ENCODE measurements around the gene CYP2W1.

Gene CYP2W1

DNA sequence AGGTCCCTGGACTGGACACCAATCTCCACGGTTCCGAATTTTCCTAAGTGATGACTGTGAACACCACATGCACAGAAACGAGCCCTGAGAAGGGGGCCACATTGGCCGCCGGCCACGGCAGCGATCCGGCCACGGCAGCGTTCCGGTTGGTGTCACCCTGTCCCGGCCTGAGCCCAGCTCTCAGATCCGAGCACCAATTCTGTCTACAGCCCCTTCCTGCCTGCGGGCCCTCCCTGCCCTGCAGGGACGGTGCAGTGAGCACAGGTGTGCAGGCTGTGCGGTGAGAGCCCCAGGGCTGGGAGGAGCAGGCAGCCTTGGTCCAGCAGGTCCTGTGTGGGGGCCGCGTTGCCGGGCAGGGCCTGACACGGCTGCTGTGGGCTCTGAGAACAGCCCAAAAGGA is 31.7 kb downstream of the CYP2W1 start:
- no peak for DNase-seq (ENCODE audit: extremely low read depth in 1 of 2, low read depth in 1 of 2)

DNA sequence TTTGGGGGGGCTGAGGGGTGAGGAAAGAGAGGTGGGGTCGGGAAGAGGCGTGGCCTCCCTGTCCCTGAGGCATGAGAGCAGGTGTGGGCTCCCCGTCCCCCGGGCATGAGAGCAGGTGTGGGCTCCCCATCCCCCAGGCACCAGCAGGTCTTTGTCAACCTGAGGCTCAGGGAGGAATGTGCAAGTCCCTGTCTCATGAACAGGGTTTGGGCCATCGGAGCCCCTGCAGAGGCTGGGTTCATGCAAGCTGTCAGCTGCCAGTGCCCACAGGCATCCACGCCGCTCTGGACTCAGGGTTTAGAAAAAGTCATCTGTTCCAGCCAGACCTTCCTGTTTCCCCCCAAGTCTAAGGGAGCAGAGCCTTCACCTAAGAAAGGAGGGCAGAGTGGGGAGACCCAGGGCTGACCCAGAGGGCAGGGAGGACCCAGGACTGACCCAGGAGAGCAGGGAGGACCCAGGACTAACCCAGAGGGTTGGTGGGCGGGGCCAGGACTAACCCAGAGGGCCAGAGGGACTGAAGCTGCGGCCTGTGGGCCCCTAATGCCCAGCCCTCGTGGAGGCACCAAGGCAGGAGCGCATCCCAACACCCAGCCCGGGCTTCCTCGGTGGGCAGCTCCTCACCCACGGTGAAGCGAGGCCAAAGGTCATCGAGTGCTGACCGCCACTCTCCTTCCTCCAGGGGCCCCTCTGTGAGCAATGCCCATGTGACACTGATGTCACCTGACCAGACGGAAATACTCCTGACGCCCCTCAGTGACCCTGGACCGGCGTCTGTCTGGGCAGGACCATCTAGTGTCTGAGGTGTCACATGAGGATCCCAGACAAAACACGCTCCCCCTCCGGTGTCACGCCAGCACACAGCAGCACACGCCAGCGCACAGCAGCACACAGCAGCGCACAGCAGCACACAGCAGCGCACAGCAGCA is 32.5 kb downstream of the CYP2W1 start:
- no peak for DNase-seq (ENCODE audit: extremely low read depth in 1 of 2, low read depth in 1 of 2)

DNA sequence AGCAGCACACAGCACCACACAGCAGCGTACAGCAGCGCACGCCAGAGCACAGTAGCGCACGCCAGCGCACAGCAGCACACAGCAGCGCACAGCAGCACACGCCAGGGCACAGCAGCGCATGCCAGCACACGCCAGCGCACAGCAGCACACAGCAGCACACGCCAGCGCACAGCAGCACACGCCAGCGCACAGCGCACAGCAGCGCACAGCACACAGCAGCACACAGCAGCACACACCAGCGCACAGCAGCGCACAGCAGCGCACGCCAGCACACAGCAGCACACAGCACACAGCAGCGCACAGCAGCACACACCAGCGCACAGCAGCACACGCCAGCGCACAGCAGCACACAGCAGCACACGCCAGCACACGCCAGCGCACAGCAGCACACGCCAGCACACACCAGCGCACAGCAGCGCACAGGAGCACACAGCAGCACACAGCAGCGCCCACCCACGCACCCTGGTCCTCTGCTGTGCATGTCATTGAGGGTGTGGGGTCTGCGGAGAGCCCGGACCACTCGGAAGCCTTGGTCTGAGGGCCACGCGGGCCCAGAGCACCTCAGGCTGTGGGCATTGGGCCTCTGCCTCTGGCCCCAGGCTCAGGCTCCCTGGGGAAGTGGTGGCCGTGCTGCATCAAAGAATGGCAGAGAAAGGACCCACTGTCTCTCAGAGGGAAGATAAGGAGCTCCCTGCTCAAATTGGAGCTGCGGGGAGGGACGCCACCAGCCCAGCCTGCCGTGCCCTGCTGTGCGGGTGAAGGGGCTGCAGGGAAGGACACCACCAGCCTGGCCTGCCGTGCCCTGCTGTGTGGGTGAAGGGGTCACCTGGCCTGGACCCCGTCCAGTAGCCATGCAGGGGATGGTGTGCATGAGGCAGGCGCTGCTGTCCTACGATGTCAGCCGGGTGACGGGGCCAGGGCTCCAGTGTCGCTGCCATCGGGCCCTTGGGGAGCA is 33.9 kb downstream of the CYP2W1 start:
- no peak for DNase-seq (ENCODE audit: extremely low read depth in 1 of 2, low read depth in 1 of 2)

- no peak for DNase-seq (ENCODE audit: extremely low read depth in 1 of 2, low read depth in 1 of 2)
Observed at GRCh38 chr7:1017586-1018333, 34.8 kb downstream of the CYP2W1 start.

GRCh38 chr7:1018334-1018695 is 35.3 kb downstream of the CYP2W1 start:
- no peak for DNase-seq (ENCODE audit: extremely low read depth in 1 of 2, low read depth in 1 of 2)

GRCh38 chr7:1019255-1019785 is 36.3 kb downstream of the CYP2W1 start:
- DNase-seq (ENCODE audit: extremely low read depth in 1 of 2, low read depth in 1 of 2): no peak

GRCh38 chr7:1019789-1020610 is 37.0 kb downstream of the CYP2W1 start:
- no peak for DNase-seq (ENCODE audit: extremely low read depth in 1 of 2, low read depth in 1 of 2)

DNA sequence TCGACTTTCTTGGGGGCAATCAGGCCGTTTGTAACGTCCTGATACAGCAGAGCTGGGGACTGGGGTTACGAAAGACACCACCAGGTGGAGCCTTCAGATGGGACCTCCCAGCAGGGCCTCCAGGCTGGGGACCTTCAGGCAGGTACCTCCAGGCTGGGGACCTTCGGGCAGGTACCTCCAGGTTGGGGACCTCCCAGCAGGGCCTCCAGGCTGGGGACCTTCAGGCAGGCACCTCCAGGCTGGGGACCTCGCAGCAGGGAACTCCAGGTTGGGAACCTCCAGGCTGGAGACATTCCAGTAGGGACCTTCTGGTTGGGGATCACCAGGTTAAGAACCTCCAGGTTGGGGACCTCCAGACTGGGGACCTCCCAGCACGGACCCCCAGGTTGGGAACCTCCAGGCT is 37.9 kb downstream of the CYP2W1 start:
- no peak for DNase-seq (ENCODE audit: extremely low read depth in 1 of 2, low read depth in 1 of 2)

GRCh38 chr7:1021366-1021765 is 38.4 kb downstream of the CYP2W1 start:
- no peak for DNase-seq (ENCODE audit: extremely low read depth in 1 of 2, low read depth in 1 of 2)

DNA sequence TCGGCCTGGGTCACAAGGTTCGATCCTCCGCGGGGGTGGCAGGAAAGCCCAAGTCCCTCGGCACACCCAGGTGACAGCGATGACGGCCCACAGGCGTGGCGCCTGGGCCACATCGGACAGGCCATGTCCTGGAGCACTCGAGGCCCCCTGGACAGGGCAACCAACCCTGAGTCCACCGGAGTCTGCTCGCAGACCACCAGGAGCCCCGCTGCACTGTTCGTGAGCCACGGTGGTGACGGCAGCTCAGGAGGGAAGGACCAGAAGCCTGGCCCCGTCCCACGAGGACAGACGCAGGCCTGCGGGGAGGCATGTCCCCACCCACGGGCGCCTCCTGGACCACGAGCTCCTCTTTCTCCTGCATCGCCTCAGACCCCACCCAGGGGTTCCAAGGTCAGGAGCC is 39.0 kb downstream of the CYP2W1 start:
- DNase-seq (ENCODE audit: extremely low read depth in 1 of 2, low read depth in 1 of 2): no peak

GRCh38 chr7:1022356-1022755 is 39.4 kb downstream of the CYP2W1 start:
- no peak for DNase-seq (ENCODE audit: extremely low read depth in 1 of 2, low read depth in 1 of 2)

DNA sequence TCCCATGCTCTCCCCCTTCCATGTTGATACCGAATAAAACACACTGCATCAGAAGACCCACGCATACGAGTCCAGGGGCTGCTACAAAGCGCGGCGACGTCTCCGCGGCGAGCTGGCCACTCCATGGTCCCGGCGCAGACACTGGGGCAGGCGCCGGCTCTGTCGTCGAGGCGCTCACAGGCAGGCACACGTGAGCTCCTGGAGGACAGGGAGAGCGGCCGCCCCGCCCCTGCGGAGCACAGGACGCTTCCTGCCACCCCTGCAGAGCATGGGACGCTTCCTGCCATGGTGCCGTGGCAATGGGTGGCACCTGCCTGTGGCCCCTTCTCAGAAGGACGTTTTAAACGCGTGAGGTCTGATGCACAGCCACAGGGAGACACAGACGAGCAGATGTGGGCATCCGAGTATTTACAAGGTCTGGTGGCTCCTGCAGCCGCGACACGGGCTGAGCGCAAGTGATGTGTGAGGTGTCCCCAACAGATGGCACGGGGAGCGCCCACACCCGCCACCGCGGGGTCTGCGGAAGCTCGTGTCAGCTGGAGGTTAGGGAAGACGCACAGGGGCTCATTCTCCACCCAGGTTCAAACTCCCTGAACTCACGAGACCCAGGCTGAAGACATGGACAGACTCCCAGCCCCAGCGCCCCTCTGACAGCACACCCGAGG is 40.0 kb downstream of the CYP2W1 start:
- DNase-seq (ENCODE audit: extremely low read depth in 1 of 2, low read depth in 1 of 2): no peak

GRCh38 chr7:1024331-1024841 is 41.4 kb downstream of the CYP2W1 start:
- no peak for DNase-seq (ENCODE audit: extremely low read depth in 1 of 2, low read depth in 1 of 2)

DNA sequence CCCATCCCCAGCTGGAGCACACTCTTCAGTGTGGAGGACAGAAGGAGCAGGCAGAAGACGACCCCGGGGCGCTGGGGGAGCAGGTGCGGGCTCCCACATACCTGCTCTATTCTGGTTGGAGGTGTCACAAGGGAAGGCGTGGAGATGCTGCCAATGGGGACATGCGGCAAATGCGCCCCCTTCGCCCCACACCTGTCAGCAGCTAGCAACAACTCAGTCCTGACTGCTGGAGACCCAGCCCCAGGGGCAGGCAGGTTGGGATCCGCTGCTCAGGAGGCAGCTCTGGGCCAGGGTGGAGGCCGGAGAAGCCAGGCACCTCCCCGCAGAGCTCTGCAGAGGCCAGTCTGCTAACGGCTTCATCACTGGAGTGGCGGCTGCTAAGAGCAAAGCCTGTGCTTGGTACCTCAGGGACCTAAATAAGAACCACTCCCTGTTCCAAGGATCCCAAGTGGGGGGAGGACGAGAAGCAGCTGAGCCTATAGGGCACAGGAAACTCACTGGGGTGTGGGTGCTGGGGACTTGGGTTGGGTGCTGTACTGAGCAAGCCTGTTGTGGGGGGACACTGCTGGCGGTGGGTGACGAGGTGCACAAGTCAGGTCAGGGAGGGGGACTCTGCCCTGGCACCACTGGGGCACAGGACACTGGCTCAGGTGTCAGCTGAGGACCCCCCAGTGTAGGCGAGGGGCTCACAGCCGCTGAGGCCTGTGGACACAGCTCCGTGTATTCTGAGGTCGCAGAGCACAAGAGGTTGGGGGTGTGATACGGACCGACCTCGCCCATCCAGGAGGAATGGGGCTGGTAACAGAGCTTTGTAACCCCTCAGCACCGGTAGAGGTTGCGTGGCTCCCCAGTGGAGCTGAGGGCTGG is 42.1 kb downstream of the CYP2W1 start:
- DNase-seq (ENCODE audit: extremely low read depth in 1 of 2, low read depth in 1 of 2): no peak

- no peak for DNase-seq (ENCODE audit: extremely low read depth in 1 of 2, low read depth in 1 of 2)
Observed at GRCh38 chr7:1025743-1026581, 43.0 kb downstream of the CYP2W1 start.

GRCh38 chr7:1026721-1027161 is 43.8 kb downstream of the CYP2W1 start:
- no peak for DNase-seq (ENCODE audit: extremely low read depth in 1 of 2, low read depth in 1 of 2)
